WTC11 (cell line): ENCODE data around the gene MESD. TPM values are rescaled to one million over a fixed set of nuclear protein-coding genes. Genes with fewer than 3 reads are reported as not detected.
A peak's percentile ranks its signal among the peaks of the same experiment; 100 is the strongest.

Source experiments
- ATAC-seq: fragments of 200-7000 bp; cut with Tn5 transposase; 2 replicates; pipeline ENCODE4 v1.10.0; 2021; ENCODE audit warnings: mild to moderate bottlenecking, moderate library complexity
- CTCF ChIA-PET: fragments of 300-600 bp; sonication (Branson Sonifier 250); formaldehyde crosslinking; loops from one replicate; lab custom pipeline; 2021; ENCODE audit warnings: antibody characterized with exemption; lab: Charles Lee
- POLR2A ChIA-PET: fragments of 350-600 bp; sonication (Branson Sonifier 250); formaldehyde crosslinking; loops from one replicate; lab custom pipeline; 2021; ENCODE audit warnings: antibody characterized with exemption; lab: Charles Lee
- DNase-seq: peaks from one replicate; pipeline ENCODE4 v3.0.0; 2021; ENCODE audit warnings: low spot score
- H3K27ac Mint-ChIP-seq: 2 replicates; pipeline ENCODE4 v1.8.0; 2021; ENCODE audit warnings: mixed read lengths
- H3K27me3 Mint-ChIP-seq: 2 replicates; pipeline ENCODE4 v1.8.0; 2021; ENCODE audit warnings: low read depth, mild to moderate bottlenecking, moderate library complexity, mixed read lengths
- H3K36me3 Mint-ChIP-seq: 2 replicates; pipeline ENCODE4 v1.8.0; 2021; ENCODE audit warnings: mixed read lengths
- H3K4me1 Mint-ChIP-seq: 2 replicates; pipeline ENCODE4 v1.8.0; 2022; ENCODE audit warnings: mixed read lengths
- H3K4me3 Mint-ChIP-seq: 2 replicates; pipeline ENCODE4 v1.8.0; 2021; ENCODE audit warnings: mild to moderate bottlenecking, moderate library complexity, mixed read lengths
- H3K9me3 Mint-ChIP-seq: 2 replicates; pipeline ENCODE4 v1.8.0; 2021; ENCODE audit warnings: mixed read lengths
- ATF2 ChIP-seq: sonication (generic); formaldehyde crosslinking; IDR thresholded peaks from 2 replicates; pipeline ENCODE4 v1.8.1; 2022; ENCODE audit warnings: low read depth, missing genetic modification reagents, borderline replicate concordance
- CREM ChIP-seq: sonication (generic); formaldehyde crosslinking; IDR thresholded peaks from 2 replicates; pipeline ENCODE4 v1.8.1; 2022; ENCODE audit warnings: mild to moderate bottlenecking, missing genetic modification reagents, moderate library complexity
- CTCF ChIP-seq: fragments of 200-600 bp; IDR thresholded peaks from 2 replicates; pipeline ENCODE4 v1.8.0; 2022; ENCODE audit warnings: antibody characterized with exemption
- E2F5 ChIP-seq: sonication (generic); formaldehyde crosslinking; IDR thresholded peaks from 2 replicates; pipeline ENCODE4 v1.8.1; 2022; ENCODE audit warnings: mild to moderate bottlenecking, moderate library complexity, missing genetic modification reagents
- ELF4 ChIP-seq: sonication (generic); formaldehyde crosslinking; IDR thresholded peaks from 2 replicates; pipeline ENCODE4 v1.8.1; 2022; ENCODE audit warnings: low read depth, mild to moderate bottlenecking, moderate library complexity, missing genetic modification reagents
- ERG ChIP-seq: fragments of 250-450 bp; sonication (Bioruptor Pico); IDR thresholded peaks from 2 replicates; pipeline ENCODE4 v1.8.0; 2021; ENCODE audit warnings: mild to moderate bottlenecking
- FOXP1 ChIP-seq: sonication (generic); formaldehyde crosslinking; IDR thresholded peaks from 2 replicates; pipeline ENCODE4 v1.8.0; 2022; ENCODE audit warnings: missing genetic modification reagents, mild to moderate bottlenecking, moderate library complexity, borderline replicate concordance
- HMGXB4 ChIP-seq: sonication (generic); formaldehyde crosslinking; IDR thresholded peaks from 2 replicates; pipeline ENCODE4 v1.8.1; 2023; ENCODE audit warnings: mild to moderate bottlenecking, moderate library complexity, missing genetic modification reagents
- IRF1 ChIP-seq: sonication (generic); formaldehyde crosslinking; IDR thresholded peaks from 2 replicates; pipeline ENCODE4 v1.8.0; 2023; ENCODE audit warnings: missing genetic modification reagents
- KAT7 ChIP-seq: sonication (generic); formaldehyde crosslinking; IDR thresholded peaks from 2 replicates; pipeline ENCODE4 v1.8.1; 2023; ENCODE audit warnings: missing genetic modification reagents, mild to moderate bottlenecking, borderline replicate concordance
- MXD4 ChIP-seq: fragments of 250-450 bp; sonication (Bioruptor Pico); IDR thresholded peaks from 2 replicates; pipeline ENCODE4 v1.8.0; 2021; ENCODE audit warnings: mild to moderate bottlenecking, moderate library complexity, borderline replicate concordance
- PRRX2 ChIP-seq: fragments of 250-450 bp; sonication (Bioruptor Pico); IDR thresholded peaks from 2 replicates; pipeline ENCODE4 v1.8.0; 2021; ENCODE audit warnings: mild to moderate bottlenecking
- RELA ChIP-seq: sonication (generic); formaldehyde crosslinking; IDR thresholded peaks from 2 replicates; pipeline ENCODE4 v1.8.1; 2022; ENCODE audit warnings: missing genetic modification reagents, mild to moderate bottlenecking, borderline replicate concordance
- STAT6 ChIP-seq: sonication (generic); formaldehyde crosslinking; conservative IDR thresholded peaks from 2 replicates; pipeline ENCODE4 v1.8.1; 2023; ENCODE audit warnings: mild to moderate bottlenecking, low read depth, missing genetic modification reagents, moderate library complexity
- ZNF281 ChIP-seq: sonication (generic); formaldehyde crosslinking; IDR thresholded peaks from 2 replicates; pipeline ENCODE4 v1.8.0; 2023; ENCODE audit warnings: mild to moderate bottlenecking, missing genetic modification reagents
- ZNF423 ChIP-seq: fragments of 250-450 bp; sonication (Bioruptor Pico); IDR thresholded peaks from 2 replicates; pipeline ENCODE4 v2.1.2; 2022; ENCODE audit warnings: mild to moderate bottlenecking, moderate library complexity
- total RNA-seq: library from RNA; stranded (reverse); gene quantifications from 3 replicates; pipeline ENCODE4 v1.2.3, GENCODE V29; 2021

MESD gene
- total RNA-seq, 1 experiment from 2014 or later: 28.3 TPM

- ChIA-PET POLR2A (no interaction called here), CTCF (interaction anchor here (0.7 to 6.2 kb wide), 3 partner anchors 116 to 270 kb away, joined by 3 to 35 read pairs (median 5); no protein-coding TSS in a partner anchor)
- ATAC-seq (peak; percentile 35), DNase-seq (no peak)
- Mint-ChIP-seq H3K36me3 (no peaks in the 10 kb centered on the region), H3K27me3 (peaks cover 8% of the 10 kb centered on the region), H3K4me1 (peaks cover 14% of the 10 kb centered on the region), H3K4me3 (no peak overlapping the region), H3K27ac (no peak overlapping the region), H3K9me3 (no peaks in the 10 kb centered on the region)
- no peak for TF ChIP-seq ERG (CRISPR knock-in tag)
- no peak for TF ChIP-seq ZNF281
- TF ChIP-seq CREM: no peak
- peak; percentile 46 for TF ChIP-seq CTCF
- TF ChIP-seq E2F5: no peak
- no peak for TF ChIP-seq FOXP1
- no peak for TF ChIP-seq RELA
Measured at GRCh38 chr15:80996247-80996646, 6.6 kb upstream of the MESD start.

GRCh38 chr15:80992441-80992840 lies 2.8 kb upstream of the MESD start:
- peaks cover 26% of the 10 kb centered on the region for H3K4me1 Mint-ChIP-seq
- TF ChIP-seq PRRX2 (CRISPR knock-in tag) (no peak), MXD4 (CRISPR knock-in tag) (no peak), HMGXB4 (no peak), ERG (CRISPR knock-in tag) (no peak)
- no peaks in the 10 kb centered on the region for H3K36me3 Mint-ChIP-seq
- ChIA-PET POLR2A (no interaction called here), CTCF (interaction anchor here (1.6 to 3.4 kb wide), 2 partner anchors 163 to 274 kb away, joined by 3 to 18 read pairs; no protein-coding TSS in a partner anchor)
- no peaks in the 10 kb centered on the region; the same call in 1 of the 2 replicates for H3K27me3 Mint-ChIP-seq
- no peak overlapping the region for H3K27ac Mint-ChIP-seq
- ATAC-seq: no peak
- H3K4me3 Mint-ChIP-seq: no peak overlapping the region
- H3K9me3 Mint-ChIP-seq: no peaks in the 10 kb centered on the region
- no peak for DNase-seq

GRCh38 chr15:80992006-80992405 lies 2.4 kb upstream of the MESD start:
- no peak overlapping the region for H3K4me3 Mint-ChIP-seq
- H3K4me1 Mint-ChIP-seq: peaks cover 28% of the 10 kb centered on the region
- ChIA-PET CTCF (interaction anchor here (1.5 to 3.4 kb wide), 3 partner anchors 9 to 274 kb away, joined by 3 to 18 read pairs (median 4); partner anchors contain the start of gene TLNRD1), POLR2A (interaction anchor here (1.2 kb wide), 1 partner anchor 8 kb away, joined by 7 read pairs; the partner anchor contains the start of gene TLNRD1)
- no peak for ATAC-seq
- H3K9me3 Mint-ChIP-seq: no peaks in the 10 kb centered on the region
- no peak for DNase-seq
- no peaks in the 10 kb centered on the region; the same call in 1 of the 2 replicates for H3K27me3 Mint-ChIP-seq
- H3K36me3 Mint-ChIP-seq: no peaks in the 10 kb centered on the region
- no peak overlapping the region for H3K27ac Mint-ChIP-seq
- no peak for TF ChIP-seq ELF4
- no peak for TF ChIP-seq ATF2 (CRISPR knock-in tag)
- TF ChIP-seq PRRX2 (CRISPR knock-in tag): no peak
- no peak for TF ChIP-seq IRF1
- no peak for TF ChIP-seq KAT7 (CRISPR knock-in tag)
- TF ChIP-seq ZNF423 (CRISPR knock-in tag): no peak
- TF ChIP-seq STAT6: no peak
